Measurements from ENCODE around the gene B4GALNT2.

Gene B4GALNT2

GRCh38 chr17:49218941-49219913 is 86.7 kb downstream of the B4GALNT2 start:
- H3K4me3 ChIP-seq (ENCODE audit: low read length) = no peak overlapping the region; the same call in 1 of the 2 replicates
- H3K27me3 ChIP-seq (replicated peaks; ENCODE audit: insufficient read depth, low read length) = peaks cover 46% of the 10 kb centered on the region
- no peaks in the 10 kb centered on the region for H3K9me3 ChIP-seq (replicated peaks; ENCODE audit: insufficient read depth, low read length)
- H4K20me1 ChIP-seq (ENCODE audit: insufficient read depth, low read length) = no peaks in the 10 kb centered on the region
- H3K27ac ChIP-seq (ENCODE audit: low read length) = no peak overlapping the region
- no peak overlapping the region for H3K9ac ChIP-seq (ENCODE audit: low read length)
- no peaks in the 10 kb centered on the region for H3F3A ChIP-seq (ENCODE audit: insufficient read depth, low read length)
- H2AFZ ChIP-seq (ENCODE audit: low read length) = no peak overlapping the region
- peak overlapping the region; percentile 60; the same call in 1 of the 2 replicates for H3K4me2 ChIP-seq (ENCODE audit: low read depth, low read length)
- no peaks in the 10 kb centered on the region for H3K79me2 ChIP-seq (ENCODE audit: low read length)
- no peak for TF ChIP-seq EZH2 (optimal IDR thresholded peaks at IDR 0.05; ENCODE audit: low read depth, low read length)
- peak; percentile 44 for TF ChIP-seq CTCF (IDR thresholded peaks at IDR 0.05; ENCODE audit: low read length)
- TF ChIP-seq EZH2phosphoT487 (IDR thresholded peaks at IDR 0.05; ENCODE audit: low read length) = no peak
- H3K36me3 ChIP-seq (replicated peaks; ENCODE audit: insufficient read depth, low read length) = no peaks in the 10 kb centered on the region
- DNase-seq = no peak
- no peaks in the 10 kb centered on the region; the same call in 1 of the 2 replicates for H3K4me1 ChIP-seq (ENCODE audit: low read length)
- H3K9me2 ChIP-seq (replicated peaks; ENCODE audit: insufficient read depth, low read length) = no peaks in the 10 kb centered on the region

- Histone ChIP-seq H3K27ac (ENCODE audit: low read length) (no peak overlapping the region), H2AFZ (ENCODE audit: low read length) (no peak overlapping the region), H3K4me1 (ENCODE audit: low read length) (no peaks in the 10 kb centered on the region; the same call in 1 of the 2 replicates), H3K36me3 (replicated peaks; ENCODE audit: insufficient read depth, low read length) (no peaks in the 10 kb centered on the region), H3K4me2 (ENCODE audit: low read depth, low read length) (no peak overlapping the region), H3K9ac (ENCODE audit: low read length) (no peak overlapping the region), H3K79me2 (ENCODE audit: low read length) (no peaks in the 10 kb centered on the region), H3F3A (ENCODE audit: insufficient read depth, low read length) (no peaks in the 10 kb centered on the region), H4K20me1 (ENCODE audit: insufficient read depth, low read length) (no peaks in the 10 kb centered on the region), H3K9me3 (replicated peaks; ENCODE audit: insufficient read depth, low read length) (no peaks in the 10 kb centered on the region), H3K27me3 (replicated peaks; ENCODE audit: insufficient read depth, low read length) (peaks cover 54% of the 10 kb centered on the region), H3K4me3 (ENCODE audit: low read length) (no peak overlapping the region), H3K9me2 (replicated peaks; ENCODE audit: insufficient read depth, low read length) (no peaks in the 10 kb centered on the region)
- DNase-seq = no peak
- TF ChIP-seq CTCF (IDR thresholded peaks at IDR 0.05; ENCODE audit: low read length) (no peak; the same call in 1 of the 2 replicates), EZH2 (optimal IDR thresholded peaks at IDR 0.05; ENCODE audit: low read depth, low read length) (no peak), EZH2phosphoT487 (IDR thresholded peaks at IDR 0.05; ENCODE audit: low read length) (no peak)
Observed at GRCh38 chr17:49219987-49220386, 87.4 kb downstream of the B4GALNT2 start.

- Histone ChIP-seq H3F3A (ENCODE audit: insufficient read depth, low read length) (no peaks in the 10 kb centered on the region), H2AFZ (ENCODE audit: low read length) (peak overlapping the region; percentile 59; the same call in 1 of the 2 replicates), H3K9me3 (replicated peaks; ENCODE audit: insufficient read depth, low read length) (no peaks in the 10 kb centered on the region), H3K27ac (ENCODE audit: low read length) (no peak overlapping the region), H4K20me1 (ENCODE audit: insufficient read depth, low read length) (no peaks in the 10 kb centered on the region), H3K9me2 (replicated peaks; ENCODE audit: insufficient read depth, low read length) (no peaks in the 10 kb centered on the region), H3K9ac (ENCODE audit: low read length) (no peak overlapping the region), H3K79me2 (ENCODE audit: low read length) (no peaks in the 10 kb centered on the region), H3K4me3 (ENCODE audit: low read length) (peak overlapping the region; percentile 64), H3K27me3 (replicated peaks; ENCODE audit: insufficient read depth, low read length) (peaks cover 71% of the 10 kb centered on the region), H3K4me1 (ENCODE audit: low read length) (no peaks in the 10 kb centered on the region; the same call in 1 of the 2 replicates), H3K4me2 (ENCODE audit: low read depth, low read length) (peak overlapping the region; percentile 96; the same call in 1 of the 2 replicates), H3K36me3 (replicated peaks; ENCODE audit: insufficient read depth, low read length) (no peaks in the 10 kb centered on the region)
- TF ChIP-seq EZH2phosphoT487 (IDR thresholded peaks at IDR 0.05; ENCODE audit: low read length) = no peak
- no peak for TF ChIP-seq CTCF (IDR thresholded peaks at IDR 0.05; ENCODE audit: low read length)
- TF ChIP-seq EZH2 (optimal IDR thresholded peaks at IDR 0.05; ENCODE audit: low read depth, low read length) = no peak
- no peak for DNase-seq
Observed at GRCh38 chr17:49223168-49223516, 90.6 kb downstream of the B4GALNT2 start.

All from MM.1S (cell line).